ENCODE measurements around the gene METTL8.

GRCh38 chr2:171289991-171290390, 143.8 kb downstream of the METTL8 start:
- TF ChIP-seq, protein P1, sequence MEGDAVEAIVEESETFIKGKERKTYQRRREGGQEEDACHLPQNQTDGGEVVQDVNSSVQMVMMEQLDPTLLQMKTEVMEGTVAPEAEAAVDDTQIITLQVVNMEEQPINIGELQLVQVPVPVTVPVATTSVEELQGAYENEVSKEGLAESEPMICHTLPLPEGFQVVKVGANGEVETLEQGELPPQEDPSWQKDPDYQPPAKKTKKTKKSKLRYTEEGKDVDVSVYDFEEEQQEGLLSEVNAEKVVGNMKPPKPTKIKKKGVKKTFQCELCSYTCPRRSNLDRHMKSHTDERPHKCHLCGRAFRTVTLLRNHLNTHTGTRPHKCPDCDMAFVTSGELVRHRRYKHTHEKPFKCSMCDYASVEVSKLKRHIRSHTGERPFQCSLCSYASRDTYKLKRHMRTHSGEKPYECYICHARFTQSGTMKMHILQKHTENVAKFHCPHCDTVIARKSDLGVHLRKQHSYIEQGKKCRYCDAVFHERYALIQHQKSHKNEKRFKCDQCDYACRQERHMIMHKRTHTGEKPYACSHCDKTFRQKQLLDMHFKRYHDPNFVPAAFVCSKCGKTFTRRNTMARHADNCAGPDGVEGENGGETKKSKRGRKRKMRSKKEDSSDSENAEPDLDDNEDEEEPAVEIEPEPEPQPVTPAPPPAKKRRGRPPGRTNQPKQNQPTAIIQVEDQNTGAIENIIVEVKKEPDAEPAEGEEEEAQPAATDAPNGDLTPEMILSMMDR (IDR thresholded peaks at IDR 0.05), result no peak
- no peak for TF ChIP-seq POLR2A (IDR thresholded peaks at IDR 0.05)

Data from thyroid gland (tissue), 4 donors.